ENCODE results near the gene CEP83. TPM values are rescaled to one million over a fixed set of nuclear protein-coding genes. Genes with fewer than 3 reads are reported as not detected.
"Not testable (repeated sequence)": the region's sequence is repeated elsewhere in the genome, so short reads cannot be mapped to it uniquely, and the experiment has no call there.

Gene CEP83
- total RNA-seq = 10.2 and 10.8 TPM in 2 replicates

GRCh38 chr12:94459728-94460615 is at the start of gene CEP83:
Gene CEP83, minus strand, starts transcription at chr12:94459867. Its CDS starts 47,377 bp downstream, at chr12:94412490.
- peak; percentile 75 for DNase-seq (ENCODE audit: low read depth)

- DNase-seq (ENCODE audit: low read depth) = no peak
These were observed 49.6 kb upstream of the CEP83 start for GRCh38 chr12:94509317-94509716.

- no peak for DNase-seq (ENCODE audit: low read depth)
These were observed 47.8 kb upstream of the CEP83 start for GRCh38 chr12:94507455-94507854.

- DNase-seq (ENCODE audit: low read depth) = no peak
These were observed 44.7 kb upstream of the CEP83 start for GRCh38 chr12:94504386-94504785.

- no peak for DNase-seq (ENCODE audit: low read depth)
These were observed 44.0 kb upstream of the CEP83 start for GRCh38 chr12:94503619-94504018.

- peak; percentile 58 for DNase-seq (ENCODE audit: low read depth)
These were observed 41.3 kb upstream of the CEP83 start for GRCh38 chr12:94500831-94501567.

- no peak for DNase-seq (ENCODE audit: low read depth)
These were observed 39.0 kb upstream of the CEP83 start for GRCh38 chr12:94498698-94499097.

GRCh38 chr12:94498073-94498472 is 38.4 kb upstream of the CEP83 start:
- DNase-seq (ENCODE audit: low read depth) = no peak

GRCh38 chr12:94495445-94496115 is 35.9 kb upstream of the CEP83 start:
- DNase-seq (ENCODE audit: low read depth) = no peak

- DNase-seq (ENCODE audit: low read depth) = no peak
These were observed 31.8 kb upstream of the CEP83 start for GRCh38 chr12:94491489-94491888.

GRCh38 chr12:94488463-94488862 is 28.8 kb upstream of the CEP83 start:
- DNase-seq (ENCODE audit: low read depth) = no peak

GRCh38 chr12:94481734-94482133 is 22.1 kb upstream of the CEP83 start:
- DNase-seq (ENCODE audit: low read depth) = no peak

- no peak for DNase-seq (ENCODE audit: low read depth)
These were observed 9.9 kb upstream of the CEP83 start for GRCh38 chr12:94469522-94469921.

- no peak for DNase-seq (ENCODE audit: low read depth)
These were observed 921 bp upstream of the CEP83 start for GRCh38 chr12:94460616-94460959.

GRCh38 chr12:94458877-94459727 is 565 bp downstream of the CEP83 start:
- DNase-seq (ENCODE audit: low read depth) = peak; percentile 47

- DNase-seq (ENCODE audit: low read depth) = no peak
These were observed 2.4 kb downstream of the CEP83 start for GRCh38 chr12:94457311-94457710.

- not testable (repeated sequence) for DNase-seq (ENCODE audit: low read depth)
These were observed 5.3 kb downstream of the CEP83 start for GRCh38 chr12:94454318-94454717.

- peak; percentile 16 for DNase-seq (ENCODE audit: low read depth)
These were observed 14.0 kb downstream of the CEP83 start for GRCh38 chr12:94445662-94446061.

GRCh38 chr12:94437303-94437702 is 22.4 kb downstream of the CEP83 start:
- no peak for DNase-seq (ENCODE audit: low read depth)

GRCh38 chr12:94435511-94435927 is 24.1 kb downstream of the CEP83 start:
- no peak for DNase-seq (ENCODE audit: low read depth)

- peak; percentile 6 for DNase-seq (ENCODE audit: low read depth)
These were observed 25.5 kb downstream of the CEP83 start for GRCh38 chr12:94434171-94434570.
